Liver (tissue), 9 donors: ENCODE results near the gene ENC1. TPM values are rescaled to one million over a fixed set of nuclear protein-coding genes. Genes with fewer than 3 reads are reported as not detected.

Experiments
- DNase-seq: peaks from one replicate; pipeline ENCODE4 v3.0.0-alpha.2; 2017; ENCODE audit warnings: low spot score
- H3K27ac ChIP-seq, 2 donors: one replicate each; pipeline ENCODE4 v1.7.0; 2013; ENCODE audit warnings: inconsistent platforms in 2 of 2, low read length in 2 of 2, control low read depth in 1 of 2, low read depth in 1 of 2, mild to moderate bottlenecking in 1 of 2
- H3K27me3 ChIP-seq, 4 donors: one replicate each; pipeline versions ENCODE4 v1.6.1 to v1.7.0; 2013; ENCODE audit warnings: low read length in 3 of 4, inconsistent platforms in 1 of 4, mild to moderate bottlenecking in 1 of 4, moderate library complexity in 1 of 4; ENCODE audit not compliant: control insufficient read depth in 4 of 4, insufficient read depth in 4 of 4
- H3K36me3 ChIP-seq, 4 donors: one replicate each; pipeline versions ENCODE4 v1.6.1 to v1.7.0; 2013; ENCODE audit warnings: low read length in 3 of 4, mild to moderate bottlenecking in 3 of 4, low read depth in 1 of 4, moderate library complexity in 1 of 4; ENCODE audit not compliant: control insufficient read depth in 4 of 4, insufficient read depth in 3 of 4
- H3K4me1 ChIP-seq, 4 donors: one replicate each; pipeline versions ENCODE4 v1.6.1 to v1.7.0; 2013; ENCODE audit warnings: low read length in 3 of 4, mild to moderate bottlenecking in 3 of 4, moderate library complexity in 1 of 4; ENCODE audit not compliant: control insufficient read depth in 4 of 4, insufficient read depth in 4 of 4
- H3K4me3 ChIP-seq, 3 donors: one replicate each; pipeline versions ENCODE4 v1.6.1 to v1.7.0; 2013; ENCODE audit warnings: low read length in 3 of 3, control low read depth in 1 of 3, low read depth in 1 of 3, mild to moderate bottlenecking in 1 of 3
- H3K9ac ChIP-seq, 2 donors: one replicate each; pipeline ENCODE4 v1.7.0; 2013; ENCODE audit warnings: low read length in 2 of 2, mild to moderate bottlenecking in 2 of 2, moderate library complexity in 2 of 2, control low read depth in 1 of 2, low read depth in 1 of 2
- H3K9me3 ChIP-seq, 4 donors: one replicate each; pipeline versions ENCODE4 v1.6.1 to v1.7.0; 2013; ENCODE audit warnings: low read length in 3 of 4; ENCODE audit not compliant: control insufficient read depth in 4 of 4
- FOXA1 ChIP-seq: IDR thresholded peaks from 2 replicates; pipeline ENCODE4 v1.6.1; 2016; ENCODE audit warnings: antibody characterized with exemption
- GABPA ChIP-seq, 2 donors: IDR thresholded peaks in 1 of 2; conservative IDR thresholded peaks in 1 of 2; 2 replicates each; pipeline ENCODE4 v1.6.1; 2016; ENCODE audit warnings: antibody characterized with exemption in 2 of 2, mild to moderate bottlenecking in 1 of 2, moderate library complexity in 1 of 2
- HNF4A ChIP-seq, 2 donors: conservative IDR thresholded peaks; 2 replicates each; pipeline ENCODE4 v1.6.1; 2016; ENCODE audit warnings: antibody characterized with exemption in 2 of 2, mild to moderate bottlenecking in 2 of 2
- HNF4G ChIP-seq: IDR thresholded peaks from 2 replicates; pipeline ENCODE4 v1.6.1; 2016; ENCODE audit warnings: antibody characterized with exemption
- JUND ChIP-seq, 2 donors: IDR thresholded peaks; 2 replicates each; pipeline ENCODE4 v1.6.1; 2016; ENCODE audit warnings: antibody characterized with exemption in 2 of 2
- NR2F2 ChIP-seq: IDR thresholded peaks from 2 replicates; pipeline ENCODE4 v1.6.1; 2016; ENCODE audit warnings: antibody characterized with exemption
- RAD21 ChIP-seq, 2 donors: IDR thresholded peaks; 2 replicates each; pipeline ENCODE4 v1.6.1; 2016; ENCODE audit warnings: antibody characterized with exemption in 2 of 2, mild to moderate bottlenecking in 2 of 2
- REST ChIP-seq: IDR thresholded peaks from 2 replicates; pipeline ENCODE4 v1.6.1; 2016; ENCODE audit warnings: antibody characterized with exemption, mild to moderate bottlenecking
- RXRA ChIP-seq, 2 donors: IDR thresholded peaks; 2 replicates each; pipeline ENCODE4 v1.6.1; 2017 to 2018; ENCODE audit warnings: antibody characterized with exemption in 2 of 2, mild to moderate bottlenecking in 1 of 2
- SP1 ChIP-seq: IDR thresholded peaks from 2 replicates; pipeline ENCODE4 v1.6.1; 2018; ENCODE audit warnings: antibody characterized with exemption, mild to moderate bottlenecking
- YY1 ChIP-seq: IDR thresholded peaks from 2 replicates; pipeline ENCODE4 v1.6.1; 2016; ENCODE audit warnings: antibody characterized with exemption, mild to moderate bottlenecking
- WGBS: extraction: QIAGEN DNeasy Blood & Tissue Kit; methylation state at CpG from one replicate; pipeline ENCODE4 v1.1.7; 2013; 5-methylcytosine and 5-hydroxymethylcytosine counted together
- polyA plus RNA-seq, 2 donors: library from polyadenylated mRNA; stranded (reverse) in 1 of 2; unstranded in 1 of 2; fragments of 200-250 nt in 1 of 2; fragments of >200 nt in 1 of 2; fragmentation: Nextera tagmentation in 1 of 2; extraction: Ambion mirVana in 1 of 2; gene quantifications; one replicate each; pipeline versions ENCODE4 v1.2.1 to v1.2.3, GENCODE V29; 2013 to 2015
- total RNA-seq, 2 donors: library from RNA; depleted of rRNA; stranded (reverse); fragments of >200 nt; gene quantifications; one replicate each; pipeline ENCODE4 v1.2.3, GENCODE V29; 2014
- TF ChIP-seq, protein P1 (sequence below): IDR thresholded peaks from 2 replicates; pipeline ENCODE4 v1.6.1; 2016; ENCODE audit warnings: antibody characterized with exemption
- TF ChIP-seq, protein P2 (sequence below): IDR thresholded peaks from 2 replicates; pipeline ENCODE4 v1.6.1; 2016; ENCODE audit warnings: antibody characterized with exemption
- TF ChIP-seq, protein P3 (sequence below): IDR thresholded peaks from 2 replicates; pipeline ENCODE4 v1.6.1; 2016; ENCODE audit warnings: antibody characterized with exemption
- donor health status: healthy.
- donor health status: healthy.
- donor health status: healthy.
- donor health status: healthy.
- donor health status: healthy.

The ENC1 gene
- total and polyA plus RNA-seq, 4 donors, result 5.7 to 34.4 (median 13.8) TPM

DNA sequence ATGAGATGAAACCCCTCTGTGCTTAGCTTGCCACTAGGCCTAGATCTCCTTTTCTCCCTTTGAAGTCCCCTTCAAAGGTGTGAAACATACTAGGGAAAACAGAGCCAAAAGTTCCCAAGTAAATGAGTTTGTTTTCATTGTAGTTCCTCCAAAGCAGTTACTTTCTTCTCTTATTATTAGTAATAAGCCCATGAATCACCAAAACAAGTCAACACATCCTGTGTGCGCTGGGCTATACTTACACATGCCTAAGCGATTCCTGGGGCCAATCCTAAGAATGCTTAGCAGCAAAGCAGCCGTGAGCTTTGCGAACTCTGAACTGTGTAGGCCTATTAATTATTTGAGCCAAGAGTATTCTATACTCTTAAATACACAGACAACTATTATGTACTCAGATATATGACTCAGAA lies 7.6 kb downstream of the ENC1 start:
- Histone ChIP-seq H3K9me3 (no peaks in the 10 kb centered on the region), H3K4me3 (no peak overlapping the region), H3K36me3 (peaks cover 10 to 34% (median 16%) of the 10 kb centered on the region in 4 donors), H3K9ac (no peak overlapping the region), H3K27ac (no peak overlapping the region), H3K27me3 (no peaks in the 10 kb centered on the region), H3K4me1 (peaks cover 0 to 12% (median 7%) of the 10 kb centered on the region in 4 donors)
- no peak for DNase-seq
- WGBS, result 84% methylated on average over 4 of the region's 4 CpGs
- TF ChIP-seq RAD21 (IDR thresholded peaks at IDR 0.05), result no peak
- TF ChIP-seq, protein P1, sequence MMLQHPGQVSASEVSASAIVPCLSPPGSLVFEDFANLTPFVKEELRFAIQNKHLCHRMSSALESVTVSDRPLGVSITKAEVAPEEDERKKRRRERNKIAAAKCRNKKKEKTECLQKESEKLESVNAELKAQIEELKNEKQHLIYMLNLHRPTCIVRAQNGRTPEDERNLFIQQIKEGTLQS, result no peak
- TF ChIP-seq NR2F2, result no peak
- TF ChIP-seq YY1, result no peak
- TF ChIP-seq, protein P2, sequence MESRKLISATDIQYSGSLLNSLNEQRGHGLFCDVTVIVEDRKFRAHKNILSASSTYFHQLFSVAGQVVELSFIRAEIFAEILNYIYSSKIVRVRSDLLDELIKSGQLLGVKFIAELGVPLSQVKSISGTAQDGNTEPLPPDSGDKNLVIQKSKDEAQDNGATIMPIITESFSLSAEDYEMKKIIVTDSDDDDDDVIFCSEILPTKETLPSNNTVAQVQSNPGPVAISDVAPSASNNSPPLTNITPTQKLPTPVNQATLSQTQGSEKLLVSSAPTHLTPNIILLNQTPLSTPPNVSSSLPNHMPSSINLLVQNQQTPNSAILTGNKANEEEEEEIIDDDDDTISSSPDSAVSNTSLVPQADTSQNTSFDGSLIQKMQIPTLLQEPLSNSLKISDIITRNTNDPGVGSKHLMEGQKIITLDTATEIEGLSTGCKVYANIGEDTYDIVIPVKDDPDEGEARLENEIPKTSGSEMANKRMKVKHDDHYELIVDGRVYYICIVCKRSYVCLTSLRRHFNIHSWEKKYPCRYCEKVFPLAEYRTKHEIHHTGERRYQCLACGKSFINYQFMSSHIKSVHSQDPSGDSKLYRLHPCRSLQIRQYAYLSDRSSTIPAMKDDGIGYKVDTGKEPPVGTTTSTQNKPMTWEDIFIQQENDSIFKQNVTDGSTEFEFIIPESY, result no peak
- TF ChIP-seq JUND (IDR thresholded peaks at IDR 0.05), result no peak
- no peak for TF ChIP-seq HNF4G
- TF ChIP-seq GABPA (IDR thresholded peaks at IDR 0.05 in 1 of 2, conservative IDR thresholded peaks at IDR 0.05 in 1 of 2), result no peak
- TF ChIP-seq, protein P3, sequence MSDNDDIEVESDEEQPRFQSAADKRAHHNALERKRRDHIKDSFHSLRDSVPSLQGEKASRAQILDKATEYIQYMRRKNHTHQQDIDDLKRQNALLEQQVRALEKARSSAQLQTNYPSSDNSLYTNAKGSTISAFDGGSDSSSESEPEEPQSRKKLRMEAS, result no peak

DNA sequence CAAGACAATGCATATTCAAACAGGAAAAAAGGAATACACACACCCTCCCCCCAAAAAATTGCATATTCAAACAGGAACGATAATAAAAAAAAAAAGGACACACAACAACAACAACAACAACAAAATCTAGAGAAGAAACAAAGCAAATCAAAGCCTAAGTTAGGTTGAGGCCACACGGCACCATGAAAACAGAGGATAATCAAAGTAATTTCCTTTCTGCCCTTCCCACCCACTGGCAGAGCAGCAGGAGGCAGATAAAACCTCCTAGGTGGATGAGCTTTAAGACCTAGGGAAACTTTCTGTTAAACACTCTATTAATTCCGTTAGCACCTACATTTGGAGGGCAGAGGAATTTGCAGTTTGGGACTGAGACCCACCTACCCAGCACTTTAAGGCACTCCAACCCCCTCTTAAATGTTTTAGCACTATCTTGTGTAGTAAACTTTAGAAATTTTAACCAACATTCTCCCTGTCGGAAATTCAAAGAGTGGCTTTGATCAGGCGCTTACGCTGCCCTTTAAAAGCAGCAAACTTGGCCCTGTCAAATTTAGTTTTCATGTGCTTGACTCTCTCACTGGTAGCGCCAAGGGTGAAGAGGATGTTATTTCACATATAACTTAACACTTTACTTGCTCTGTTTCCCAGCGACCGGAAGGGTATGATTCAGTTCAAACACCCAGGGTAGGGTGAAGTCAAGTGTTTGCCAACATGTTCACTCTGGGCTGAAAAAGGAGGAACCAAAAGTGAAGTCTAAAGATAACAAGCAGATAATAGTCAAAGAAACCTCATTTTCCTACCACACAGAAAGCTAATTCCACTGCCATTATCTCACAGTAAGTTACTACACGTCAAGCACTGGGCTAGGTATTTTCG lies 9.2 kb downstream of the ENC1 start:
- peak overlapping the region; percentile 47 to 60 for H3K27ac ChIP-seq
- peaks cover 10 to 36% (median 17%) of the 10 kb centered on the region in 4 donors for H3K36me3 ChIP-seq
- no peak overlapping the region for H3K4me3 ChIP-seq
- DNase-seq, result no peak
- no peak overlapping the region for H3K9ac ChIP-seq
- TF ChIP-seq FOXA1 (no peak), RAD21 (IDR thresholded peaks at IDR 0.05) (no peak), RXRA (IDR thresholded peaks at IDR 0.05) (no peak), HNF4A (conservative IDR thresholded peaks at IDR 0.05) (no peak), REST (no peak), SP1 (no peak), JUND (IDR thresholded peaks at IDR 0.05) (no peak), NR2F2 (no peak)
- TF ChIP-seq, protein P2, result no peak
- TF ChIP-seq, protein P3, result no peak
- TF ChIP-seq, protein P1, result no peak
- no peaks in the 10 kb centered on the region for H3K9me3 ChIP-seq
- H3K27me3 ChIP-seq, result no peaks in the 10 kb centered on the region
- 67% methylated on average over 11 of the region's 11 CpGs for WGBS
- peaks cover 0 to 4% (median 1%) of the 10 kb centered on the region in 4 donors for H3K4me1 ChIP-seq
